GM23338 (cell line): ENCODE measurements around the gene PTPRN2. TPM values are rescaled to one million over a fixed set of nuclear protein-coding genes. Genes with fewer than 3 reads are reported as not detected.

ENCODE experiments used
- ATAC-seq: fragments of 200-7000 bp; cut with Tn5 transposase; 3 replicates; pipeline ENCODE4 v1.9.1; 2020
- DNase-seq: peaks from one replicate; pipeline ENCODE4 v3.0.0-alpha.2; 2015; ENCODE audit warnings: low spot score
- H2AFZ ChIP-seq: fragments of 200-600 bp; sonication (generic); 2 replicates; pipeline ENCODE4 v1.8.0; 2016; ENCODE audit warnings: antibody characterized with exemption, mild to moderate bottlenecking, moderate library complexity
- H3F3A ChIP-seq: fragments of 200-600 bp; sonication (generic); replicated peaks from 2 replicates; pipeline ENCODE4 v1.8.0; 2017; ENCODE audit warnings: antibody characterized with exemption, mixed run types, low read depth
- H3K27ac ChIP-seq: fragments of 200-600 bp; sonication (generic); 2 replicates; pipeline ENCODE4 v1.6.1; 2016; ENCODE audit warnings: low read depth
- H3K27me3 ChIP-seq: fragments of 200-600 bp; sonication (generic); 2 replicates; pipeline ENCODE4 v1.8.0; 2016; ENCODE audit warnings: mild to moderate bottlenecking, mixed run types, moderate library complexity; ENCODE audit not compliant: insufficient read depth
- H3K36me3 ChIP-seq: fragments of 200-600 bp; sonication (generic); 2 replicates; pipeline ENCODE4 v1.8.0; 2016; ENCODE audit warnings: mild to moderate bottlenecking; ENCODE audit not compliant: insufficient read depth
- H3K4me1 ChIP-seq: fragments of 200-600 bp; sonication (generic); 2 replicates; pipeline ENCODE4 v1.8.0; 2016; ENCODE audit warnings: mild to moderate bottlenecking, moderate library complexity; ENCODE audit not compliant: insufficient read depth
- H3K4me2 ChIP-seq: fragments of 200-600 bp; sonication (generic); 2 replicates; pipeline ENCODE4 v1.7.1; 2017; ENCODE audit warnings: mixed run types
- H3K4me3 ChIP-seq: fragments of 200-600 bp; sonication (generic); 2 replicates; pipeline ENCODE4 v1.6.1; 2016; ENCODE audit warnings: mixed run types
- H3K79me2 ChIP-seq: fragments of 200-600 bp; sonication (generic); replicated peaks from 2 replicates; pipeline ENCODE4 v1.8.0; 2017; ENCODE audit warnings: mild to moderate bottlenecking; ENCODE audit not compliant: insufficient read depth
- H3K9me2 ChIP-seq: fragments of 200-600 bp; sonication (generic); 2 replicates; pipeline ENCODE4 v1.8.0; 2017; ENCODE audit not compliant: insufficient read depth
- H4K20me1 ChIP-seq: fragments of 200-600 bp; sonication (generic); replicated peaks from 2 replicates; pipeline ENCODE4 v1.8.0; 2017; ENCODE audit warnings: mild to moderate bottlenecking; ENCODE audit not compliant: insufficient read depth
- H3K27ac Mint-ChIP-seq: 2 replicates; pipeline ENCODE4 v1.8.0; 2020; ENCODE audit warnings: inconsistent platforms, mild to moderate bottlenecking, moderate library complexity, mixed read lengths
- H3K27me3 Mint-ChIP-seq: 3 replicates; pipeline ENCODE4 v1.8.0; 2022; ENCODE audit warnings: low read depth, mild to moderate bottlenecking, moderate library complexity, mixed read lengths, inconsistent platforms; ENCODE audit not compliant: insufficient read depth, poor library complexity
- H3K36me3 Mint-ChIP-seq: 3 replicates; pipeline ENCODE4 v1.8.0; 2021; ENCODE audit warnings: low read depth, mild to moderate bottlenecking, inconsistent platforms, moderate library complexity, mixed read lengths
- H3K4me1 Mint-ChIP-seq: 3 replicates; pipeline ENCODE4 v1.8.0; 2020; ENCODE audit warnings: mild to moderate bottlenecking, inconsistent platforms, mixed read lengths
- H3K4me3 Mint-ChIP-seq: 3 replicates; pipeline ENCODE4 v1.8.0; 2021; ENCODE audit warnings: moderate library complexity, mild to moderate bottlenecking, inconsistent platforms, mixed read lengths
- H3K9me3 Mint-ChIP-seq: 3 replicates; pipeline ENCODE4 v1.8.0; 2020; ENCODE audit warnings: moderate library complexity, mild to moderate bottlenecking, inconsistent platforms, mixed read lengths
- CREB1 ChIP-seq: fragments of 250-450 bp; sonication (Bioruptor Pico); IDR thresholded peaks from 2 replicates; pipeline ENCODE4 v1.5.0; 2020; ENCODE audit warnings: low read depth, mild to moderate bottlenecking, moderate library complexity
- ETS1 ChIP-seq: IDR thresholded peaks from 2 replicates; pipeline ENCODE4 v1.6.1; 2016; ENCODE audit warnings: antibody characterized with exemption
- EZH2 ChIP-seq: fragments of 200-600 bp; sonication (generic); IDR thresholded peaks from one replicate; pipeline ENCODE4 v1.8.0; 2017; ENCODE audit warnings: antibody characterized with exemption, mild to moderate bottlenecking, low read depth; ENCODE audit not compliant: unreplicated experiment
- EZH2phosphoT487 ChIP-seq: fragments of 200-600 bp; sonication (generic); IDR thresholded peaks from one replicate; pipeline ENCODE4 v1.8.1; 2018; ENCODE audit warnings: antibody characterized with exemption; ENCODE audit not compliant: unreplicated experiment
- JUNB ChIP-seq: IDR thresholded peaks from one replicate; pipeline ENCODE4 v1.6.1; 2016; ENCODE audit warnings: antibody characterized with exemption; ENCODE audit not compliant: unreplicated experiment
- NANOG ChIP-seq: IDR thresholded peaks from 2 replicates; pipeline ENCODE4 v1.6.1; 2016; ENCODE audit warnings: antibody characterized with exemption, borderline replicate concordance
- POLR2AphosphoS5 ChIP-seq: IDR thresholded peaks from 2 replicates; pipeline ENCODE4 v1.6.1; 2016; ENCODE audit warnings: antibody characterized with exemption, low read depth
- REST ChIP-seq: IDR thresholded peaks from one replicate; pipeline ENCODE4 v1.6.1; 2018; ENCODE audit warnings: antibody characterized with exemption; ENCODE audit not compliant: unreplicated experiment
- STAT1 ChIP-seq: IDR thresholded peaks from one replicate; pipeline ENCODE4 v1.6.1; 2016; ENCODE audit warnings: antibody characterized with exemption; ENCODE audit not compliant: unreplicated experiment
- ZNF114 ChIP-seq: fragments of 250-450 bp; sonication (Bioruptor Pico); IDR thresholded peaks from 2 replicates; pipeline ENCODE4 v1.5.0; 2020; ENCODE audit warnings: mild to moderate bottlenecking, moderate library complexity
- ZNF331 ChIP-seq: fragments of 250-450 bp; sonication (Bioruptor Pico); IDR thresholded peaks from 2 replicates; pipeline ENCODE4 v1.5.0; 2020; ENCODE audit warnings: low read depth, mild to moderate bottlenecking, moderate library complexity
- ZNF462 ChIP-seq: fragments of 250-450 bp; sonication (Bioruptor Pico); IDR thresholded peaks from 2 replicates; pipeline ENCODE4 v1.5.0; 2020; ENCODE audit warnings: mild to moderate bottlenecking, moderate library complexity
- polyA plus RNA-seq: library from polyadenylated mRNA; unstranded; fragments of >200 nt; fragmentation: Nextera tagmentation; extraction: Ambion mirVana; gene quantifications from 2 replicates; pipeline ENCODE4 v1.2.1, GENCODE V29; 2016
- total RNA-seq: library from RNA; depleted of rRNA; stranded (reverse); fragments of >200 nt; shearing (Covaris generic); gene quantifications from 2 replicates; pipeline ENCODE4 v1.2.3, GENCODE V29; 2014
- TF ChIP-seq, protein P1 (sequence below), 2 experiments: fragments of 200-600 bp in 1 of 2; sonication (generic) in 1 of 2; conservative IDR thresholded peaks; 2 replicates each; pipeline versions ENCODE4 v1.5.1 to v1.6.1; 2016 to 2017; ENCODE audit warnings: antibody characterized with exemption in 2 of 2, low read depth in 2 of 2, mild to moderate bottlenecking in 2 of 2, moderate library complexity in 1 of 2

PTPRN2 gene
- total and polyA plus RNA-seq, 2 experiments from 2014 or later = 0.87 to 4.0 TPM

DNA sequence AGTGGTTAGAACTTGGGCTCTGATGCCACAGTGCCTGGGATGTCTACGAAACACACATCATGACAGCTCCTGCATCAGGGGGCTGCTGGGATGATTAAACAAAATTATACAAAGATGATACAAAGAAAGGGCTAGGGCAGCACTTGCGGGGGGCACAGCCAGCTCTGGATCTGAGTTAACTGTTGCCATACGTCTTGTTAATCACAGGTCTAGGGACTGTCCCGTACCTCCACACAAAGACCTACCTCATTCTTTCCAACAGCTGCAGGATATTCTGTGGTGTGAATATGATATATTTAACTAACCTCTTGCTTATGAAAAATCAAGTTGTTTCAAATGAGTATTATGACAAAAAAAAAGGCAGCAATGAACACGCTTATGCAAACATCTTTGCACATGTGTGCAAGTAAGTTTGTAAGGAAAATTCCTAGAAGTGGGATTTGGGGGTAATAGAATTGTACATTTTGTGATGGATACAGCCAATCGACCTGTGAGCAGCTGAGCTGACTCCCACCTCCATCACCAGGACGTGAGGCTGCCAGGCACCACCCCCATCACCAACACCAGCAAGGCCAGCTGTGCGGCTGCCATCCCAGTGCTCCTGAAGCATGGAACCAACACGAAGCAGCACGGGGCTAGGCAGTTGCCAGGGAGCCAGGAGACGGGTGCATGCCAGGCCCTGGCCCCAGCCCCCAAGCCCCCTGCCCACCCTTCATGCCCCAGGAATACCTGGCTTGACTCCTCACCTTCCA lies 23.5 kb downstream of the PTPRN2 start:
- H2AFZ ChIP-seq = no peak overlapping the region
- ATAC-seq (no peak), DNase-seq (no peak)
- peaks cover 44% of the 10 kb centered on the region for H3K4me1 ChIP-seq
- TF ChIP-seq ZNF462 (CRISPR knock-in tag) (no peak), ETS1 (no peak), NANOG (no peak), POLR2AphosphoS5 (no peak), EZH2phosphoT487 (no peak), ZNF331 (CRISPR knock-in tag) (no peak), CREB1 (no peak), STAT1 (no peak), REST (no peak), EZH2 (no peak), JUNB (no peak), ZNF114 (no peak)
- TF ChIP-seq, protein P1, sequence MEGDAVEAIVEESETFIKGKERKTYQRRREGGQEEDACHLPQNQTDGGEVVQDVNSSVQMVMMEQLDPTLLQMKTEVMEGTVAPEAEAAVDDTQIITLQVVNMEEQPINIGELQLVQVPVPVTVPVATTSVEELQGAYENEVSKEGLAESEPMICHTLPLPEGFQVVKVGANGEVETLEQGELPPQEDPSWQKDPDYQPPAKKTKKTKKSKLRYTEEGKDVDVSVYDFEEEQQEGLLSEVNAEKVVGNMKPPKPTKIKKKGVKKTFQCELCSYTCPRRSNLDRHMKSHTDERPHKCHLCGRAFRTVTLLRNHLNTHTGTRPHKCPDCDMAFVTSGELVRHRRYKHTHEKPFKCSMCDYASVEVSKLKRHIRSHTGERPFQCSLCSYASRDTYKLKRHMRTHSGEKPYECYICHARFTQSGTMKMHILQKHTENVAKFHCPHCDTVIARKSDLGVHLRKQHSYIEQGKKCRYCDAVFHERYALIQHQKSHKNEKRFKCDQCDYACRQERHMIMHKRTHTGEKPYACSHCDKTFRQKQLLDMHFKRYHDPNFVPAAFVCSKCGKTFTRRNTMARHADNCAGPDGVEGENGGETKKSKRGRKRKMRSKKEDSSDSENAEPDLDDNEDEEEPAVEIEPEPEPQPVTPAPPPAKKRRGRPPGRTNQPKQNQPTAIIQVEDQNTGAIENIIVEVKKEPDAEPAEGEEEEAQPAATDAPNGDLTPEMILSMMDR (conservative IDR thresholded peaks at IDR 0.05; ENCODE audit: low read depth in 2 of 2) = no peak
- no peak overlapping the region for H3K4me3 Mint-ChIP-seq
- H3K4me3 ChIP-seq = no peak overlapping the region
- peaks cover 35% of the 10 kb centered on the region for H3K4me1 Mint-ChIP-seq
- H3K4me2 ChIP-seq = no peak overlapping the region
- H3F3A ChIP-seq = no peaks in the 10 kb centered on the region
- H3K9me3 Mint-ChIP-seq = peaks cover 73% of the 10 kb centered on the region
- no peaks in the 10 kb centered on the region for H3K9me2 ChIP-seq
- no peak overlapping the region for H3K27ac ChIP-seq
- no peaks in the 10 kb centered on the region for H3K79me2 ChIP-seq
- no peaks in the 10 kb centered on the region for H4K20me1 ChIP-seq
- H3K27ac Mint-ChIP-seq = no peak overlapping the region
- peaks cover 7% of the 10 kb centered on the region; the same call in 2 of the 3 replicates for H3K36me3 Mint-ChIP-seq
- H3K27me3 ChIP-seq = peaks cover 13% of the 10 kb centered on the region
- peaks cover 15% of the 10 kb centered on the region for H3K27me3 Mint-ChIP-seq
- no peaks in the 10 kb centered on the region for H3K36me3 ChIP-seq
